Bronchial epithelial cell (primary cell): Measurements from ENCODE around the gene C4orf46. TPM values are rescaled to one million over a fixed set of nuclear protein-coding genes. Genes with fewer than 3 reads are reported as not detected.
"Not testable (repeated sequence)": the region's sequence is repeated elsewhere in the genome, so short reads cannot be mapped to it uniquely, and the experiment has no call there.

Experiments used
- DNase-seq: peaks from one replicate; pipeline ENCODE4 v3.0.0-alpha.2; 2010; ENCODE audit warnings: low read depth
- FAIRE-seq: peaks from 2 replicates; lab custom pipeline; 2011; peaks lifted over from hg19 to GRCh38; lab: Jason Lieb, UNC
- H3K27me3 ChIP-seq: 2 replicates; pipeline ENCODE4 v1.5.1; 2011; ENCODE audit warnings: low read length; ENCODE audit not compliant: control insufficient read depth, insufficient read depth
- H3K36me3 ChIP-seq: 2 replicates; pipeline ENCODE4 v1.5.1; 2011; ENCODE audit warnings: low read length; ENCODE audit not compliant: control insufficient read depth, insufficient read depth
- H3K4me3 ChIP-seq: 2 replicates; pipeline ENCODE4 v1.5.1; 2011; ENCODE audit warnings: mild to moderate bottlenecking, low read depth, low read length, control low read depth
- total RNA-seq: library from RNA; depleted of rRNA; stranded (reverse); fragments of >200 nt; gene quantifications from 2 replicates; pipeline ENCODE4 v1.2.1, GENCODE V29; 2014
- TF ChIP-seq, protein P1 (sequence below): IDR thresholded peaks from 2 replicates; pipeline ENCODE4 v1.5.1; 2011; ENCODE audit warnings: mild to moderate bottlenecking, moderate library complexity, low read length, control low read depth, inconsistent platforms; ENCODE audit not compliant: insufficient read depth, severe bottlenecking

Gene C4orf46
- total RNA-seq, 1 donor from 2014 or later = 3.4 TPM

DNA sequence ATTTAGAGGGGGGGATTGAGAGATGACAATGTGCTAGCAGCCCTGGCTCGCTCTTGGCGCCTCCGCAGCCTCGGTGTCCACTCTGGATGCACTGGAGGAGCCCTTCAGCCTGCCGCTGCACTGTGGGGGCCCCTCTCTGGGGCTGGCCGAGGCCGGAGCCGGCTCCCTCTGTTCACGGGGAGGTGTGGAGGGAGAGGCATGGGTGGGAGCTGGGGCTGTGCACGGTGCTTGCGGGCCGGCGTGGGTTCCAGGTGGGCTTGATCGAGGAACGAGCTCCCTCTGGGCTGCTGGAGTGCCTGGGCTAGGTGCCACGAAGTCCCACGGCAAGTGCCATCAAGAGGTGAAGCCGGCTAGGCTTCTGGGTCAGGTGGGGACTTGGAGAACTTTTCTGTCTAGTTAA, 6.9 kb downstream of the C4orf46 start:
- FAIRE-seq = no peak
- Histone ChIP-seq H3K36me3 (no peaks in the 10 kb centered on the region), H3K27me3 (no peaks in the 10 kb centered on the region), H3K4me3 (no peak overlapping the region)
- DNase-seq = no peak
- TF ChIP-seq, protein P1, sequence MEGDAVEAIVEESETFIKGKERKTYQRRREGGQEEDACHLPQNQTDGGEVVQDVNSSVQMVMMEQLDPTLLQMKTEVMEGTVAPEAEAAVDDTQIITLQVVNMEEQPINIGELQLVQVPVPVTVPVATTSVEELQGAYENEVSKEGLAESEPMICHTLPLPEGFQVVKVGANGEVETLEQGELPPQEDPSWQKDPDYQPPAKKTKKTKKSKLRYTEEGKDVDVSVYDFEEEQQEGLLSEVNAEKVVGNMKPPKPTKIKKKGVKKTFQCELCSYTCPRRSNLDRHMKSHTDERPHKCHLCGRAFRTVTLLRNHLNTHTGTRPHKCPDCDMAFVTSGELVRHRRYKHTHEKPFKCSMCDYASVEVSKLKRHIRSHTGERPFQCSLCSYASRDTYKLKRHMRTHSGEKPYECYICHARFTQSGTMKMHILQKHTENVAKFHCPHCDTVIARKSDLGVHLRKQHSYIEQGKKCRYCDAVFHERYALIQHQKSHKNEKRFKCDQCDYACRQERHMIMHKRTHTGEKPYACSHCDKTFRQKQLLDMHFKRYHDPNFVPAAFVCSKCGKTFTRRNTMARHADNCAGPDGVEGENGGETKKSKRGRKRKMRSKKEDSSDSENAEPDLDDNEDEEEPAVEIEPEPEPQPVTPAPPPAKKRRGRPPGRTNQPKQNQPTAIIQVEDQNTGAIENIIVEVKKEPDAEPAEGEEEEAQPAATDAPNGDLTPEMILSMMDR = no peak

DNA sequence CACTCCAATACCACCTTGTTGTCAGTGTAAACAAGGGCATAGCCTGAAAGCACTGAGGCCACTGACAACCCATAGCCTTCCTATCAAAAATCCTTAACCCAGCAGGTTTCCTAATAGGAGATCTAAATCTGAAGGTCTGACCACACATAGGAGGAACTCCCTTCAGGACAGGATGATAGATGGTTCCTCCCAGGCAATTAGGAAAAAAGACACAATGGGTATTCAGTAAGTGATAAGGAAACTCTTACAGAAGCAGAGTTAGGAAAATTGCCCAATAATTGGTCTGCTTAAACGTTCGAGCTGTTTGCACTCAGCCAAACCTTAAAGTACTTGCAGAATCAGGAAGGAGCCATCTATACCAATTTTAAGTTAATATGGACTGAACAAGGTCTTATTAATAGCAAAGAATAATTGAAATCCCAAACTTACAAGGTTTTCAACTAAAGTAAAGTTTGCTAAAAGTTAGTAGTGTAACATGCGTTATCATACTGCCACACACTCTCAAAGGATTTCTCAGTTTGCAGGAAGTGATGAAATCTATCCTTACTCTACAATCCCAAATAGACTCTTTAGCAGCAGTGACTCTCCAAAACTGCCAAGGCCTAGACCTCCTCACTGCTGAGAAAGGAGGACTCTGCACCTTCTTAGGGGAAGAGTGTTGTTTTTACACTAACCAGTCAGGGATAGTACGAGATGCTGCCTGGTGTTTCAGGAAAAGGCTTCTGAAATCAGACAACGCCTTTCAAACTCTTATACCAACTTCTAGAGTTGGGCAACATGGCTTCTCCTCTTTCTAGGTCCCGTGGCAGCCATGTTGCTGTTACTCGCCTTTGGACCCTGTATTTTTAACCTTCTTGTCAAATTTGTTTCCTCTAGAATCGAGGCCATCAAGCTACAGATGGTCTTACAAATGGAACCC, 7.7 kb downstream of the C4orf46 start:
- H3K4me3 ChIP-seq, H3K27me3 ChIP-seq, FAIRE-seq, DNase-seq, H3K36me3 ChIP-seq: not testable (repeated sequence)

DNA sequence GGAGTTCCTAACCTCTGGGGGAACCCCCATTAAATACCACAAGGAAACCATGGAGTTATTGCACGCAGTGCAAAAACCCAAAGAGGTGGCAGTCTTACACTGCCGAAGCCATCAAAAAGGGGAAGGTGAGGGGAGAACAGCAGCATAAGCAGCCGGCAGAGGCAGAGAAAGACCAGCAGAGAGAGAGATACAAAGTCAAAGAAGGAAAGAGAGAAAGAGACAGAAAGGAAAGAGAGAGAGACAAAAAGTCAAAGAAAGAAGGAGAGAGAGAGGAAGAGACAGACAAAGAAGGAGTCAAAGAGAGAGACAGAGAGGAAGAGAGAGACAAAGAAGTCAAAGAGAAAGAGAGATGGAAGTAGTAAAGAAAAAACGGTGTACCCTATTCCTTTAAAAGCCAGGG, 8.4 kb downstream of the C4orf46 start:
- DNase-seq, H3K27me3 ChIP-seq, FAIRE-seq, H3K36me3 ChIP-seq, H3K4me3 ChIP-seq: not testable (repeated sequence)

DNA sequence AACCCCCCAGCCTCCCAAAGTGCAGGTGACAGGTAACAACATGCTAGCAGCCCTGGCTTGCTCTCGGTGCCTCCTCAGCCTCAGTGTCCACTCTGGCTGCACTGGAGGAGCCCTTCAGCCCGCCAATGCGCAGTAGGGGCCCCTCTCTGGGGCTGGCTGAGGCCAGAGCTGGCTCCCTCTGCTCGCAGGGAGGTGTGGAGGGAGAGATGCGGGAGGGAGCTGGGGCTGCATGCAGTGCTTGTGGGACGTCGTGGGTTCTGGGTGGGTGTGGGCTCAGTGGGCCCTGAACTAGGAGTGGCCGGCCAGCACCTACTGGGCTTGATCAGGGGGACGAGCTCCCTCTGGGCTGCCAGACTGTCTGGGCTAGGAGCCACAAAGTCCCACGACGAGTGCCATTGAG, 14.4 kb downstream of the C4orf46 start:
- DNase-seq = no peak
- TF ChIP-seq, protein P1 = no peak
- no peaks in the 10 kb centered on the region for H3K36me3 ChIP-seq
- no peak overlapping the region for H3K4me3 ChIP-seq
- FAIRE-seq = no peak
- no peaks in the 10 kb centered on the region for H3K27me3 ChIP-seq

DNA sequence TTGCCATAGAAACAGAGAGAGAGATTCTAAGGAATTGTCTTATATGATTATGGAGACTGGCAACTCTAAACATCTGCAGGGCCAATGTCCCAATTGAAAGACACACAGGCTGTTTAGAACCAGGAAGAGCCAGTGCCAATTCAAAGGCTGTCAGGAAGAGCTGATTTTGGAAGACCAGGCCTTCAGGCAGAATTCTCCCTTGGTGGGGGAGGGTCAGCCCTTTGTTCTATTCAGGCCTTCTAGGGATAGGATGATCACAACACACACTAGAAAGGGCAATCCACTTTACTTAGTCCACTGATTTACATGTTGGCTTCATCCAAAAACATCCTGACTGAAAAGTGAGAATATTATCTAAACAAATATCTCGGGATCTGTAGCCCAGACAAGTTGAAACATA, 15.2 kb downstream of the C4orf46 start:
- Histone ChIP-seq H3K27me3 (no peaks in the 10 kb centered on the region), H3K4me3 (no peak overlapping the region), H3K36me3 (no peaks in the 10 kb centered on the region)
- DNase-seq = no peak
- FAIRE-seq = no peak
- TF ChIP-seq, protein P1 = no peak

DNA sequence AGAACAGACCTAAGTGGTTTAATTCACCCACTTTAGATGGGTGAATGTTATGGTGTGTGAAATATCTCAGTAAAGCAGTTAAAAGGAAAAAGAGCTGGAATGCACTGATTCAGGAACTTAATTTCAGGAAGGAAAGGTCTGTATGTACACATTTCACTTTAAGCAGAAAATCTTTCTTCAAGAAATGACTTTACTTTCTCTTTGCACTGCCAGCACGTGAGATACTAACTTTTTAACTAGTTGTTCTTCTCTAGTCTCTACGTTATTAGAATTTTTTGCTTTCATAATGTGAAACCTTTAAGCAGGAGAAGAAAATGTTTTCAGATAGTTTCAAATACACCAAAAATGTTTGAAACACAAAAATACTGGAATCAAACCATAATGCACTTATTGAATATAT, 18.8 kb downstream of the C4orf46 start:
- FAIRE-seq (no peak), DNase-seq (peak; percentile 2)
- Histone ChIP-seq H3K36me3 (no peaks in the 10 kb centered on the region), H3K27me3 (no peaks in the 10 kb centered on the region), H3K4me3 (no peak overlapping the region)
- TF ChIP-seq, protein P1 = no peak
